H1 (cell line): ENCODE results near the gene CTSK. TPM values are rescaled to one million over a fixed set of nuclear protein-coding genes. Genes with fewer than 3 reads are reported as not detected.

Experiments
- CTCF ChIA-PET: fragments of 300-600 bp; sonication (Branson Sonifier 250); formaldehyde crosslinking; loops from one replicate; lab custom pipeline; 2021; ENCODE audit not compliant: partially characterized antibody; lab: Charles Lee
- POLR2A ChIA-PET: fragments of 300-600 bp; sonication (Branson Sonifier 250); formaldehyde crosslinking; loops from one replicate; lab custom pipeline; 2021; ENCODE audit warnings: inconsistent platforms; ENCODE audit not compliant: partially characterized antibody; lab: Charles Lee
- DNase-seq, 2 experiments: peaks; one replicate each; pipeline versions ENCODE4 v3.0.0 to v3.0.0-alpha.2; 2010 to 2022; ENCODE audit warnings: low spot score in 2 of 2, low read depth in 1 of 2, mixed read lengths in 1 of 2
- FAIRE-seq: peaks from 2 replicates; lab custom pipeline; 2011; peaks lifted over from hg19 to GRCh38; lab: Jason Lieb, UNC
- H2AFZ ChIP-seq: 2 replicates; pipeline ENCODE4 v1.8.1; 2012; ENCODE audit warnings: low read length, inconsistent platforms
- H2AK5ac ChIP-seq: 2 replicates; pipeline ENCODE4 v1.6.1; 2013; ENCODE audit warnings: low read depth, low read length
- H2BK120ac ChIP-seq: replicated peaks from 2 replicates; pipeline ENCODE3; 2013; ENCODE audit warnings: low read depth, low read length, inconsistent platforms
- H2BK12ac ChIP-seq: 2 replicates; pipeline ENCODE4 v1.6.1; 2013; ENCODE audit warnings: low read depth, low read length
- H2BK15ac ChIP-seq: 2 replicates; pipeline ENCODE4 v1.6.1; 2013; ENCODE audit warnings: low read length
- H2BK20ac ChIP-seq: 2 replicates; pipeline ENCODE4 v1.6.1; 2013; ENCODE audit warnings: low read length
- H2BK5ac ChIP-seq: 2 replicates; pipeline ENCODE4 v1.6.1; 2013; ENCODE audit warnings: low read depth, low read length
- H3K14ac ChIP-seq: 2 replicates; pipeline ENCODE4 v1.6.1; 2013; ENCODE audit warnings: inconsistent platforms; ENCODE audit not compliant: insufficient read length
- H3K18ac ChIP-seq: 2 replicates; pipeline ENCODE4 v1.6.1; 2013; ENCODE audit warnings: low read length; ENCODE audit errors: extremely low read depth
- H3K23ac ChIP-seq: 2 replicates; pipeline ENCODE4 v1.6.1; 2013; ENCODE audit warnings: inconsistent platforms; ENCODE audit not compliant: insufficient read length
- H3K23me2 ChIP-seq: 2 replicates; pipeline ENCODE4 v1.6.1; 2013; ENCODE audit warnings: low read depth, low read length
- H3K27ac ChIP-seq: 2 replicates; pipeline ENCODE4 v1.6.1; 2011; ENCODE audit warnings: low read depth, low read length, inconsistent platforms
- H3K27me3 ChIP-seq, 4 experiments: replicated peaks in 1 of 4; 1 replicate in 1 of 4; 2 replicates in 3 of 4; pipeline versions ENCODE4 v1.6.1 to v1.8.1; 2011 to 2013; ENCODE audit warnings: low read length in 3 of 4, mild to moderate bottlenecking in 3 of 4, inconsistent platforms in 2 of 4, mixed read lengths in 2 of 4, moderate library complexity in 1 of 4; ENCODE audit not compliant: control insufficient read depth in 3 of 4, insufficient read depth in 3 of 4; ENCODE audit errors: extremely low read depth in 1 of 4
- H3K36me3 ChIP-seq, 4 experiments: 2 replicates each; pipeline versions ENCODE4 v1.6.1 to v1.8.1; 2011 to 2013; ENCODE audit warnings: mild to moderate bottlenecking in 4 of 4, low read length in 3 of 4, moderate library complexity in 2 of 4, control low read depth in 1 of 4, inconsistent platforms in 1 of 4; ENCODE audit not compliant: insufficient read depth in 4 of 4, control insufficient read depth in 2 of 4
- H3K4ac ChIP-seq: replicated peaks from 2 replicates; pipeline ENCODE3; 2013; ENCODE audit warnings: low read length, low read depth, mixed read lengths, inconsistent platforms; ENCODE audit not compliant: insufficient read length
- H3K4me1 ChIP-seq, 4 experiments: replicated peaks in 1 of 4; 1 replicate in 1 of 4; 2 replicates in 3 of 4; pipeline versions ENCODE4 v1.6.1 to v1.8.1; 2011 to 2013; ENCODE audit warnings: low read length in 3 of 4, inconsistent platforms in 2 of 4, mixed read lengths in 1 of 4; ENCODE audit not compliant: insufficient read depth in 4 of 4, control insufficient read depth in 3 of 4
- H3K4me2 ChIP-seq, 2 experiments: 2 replicates each; pipeline versions ENCODE4 v1.6.1 to v1.8.1; 2011 to 2013; ENCODE audit warnings: low read depth in 2 of 2, low read length in 2 of 2, control low read depth in 1 of 2, inconsistent platforms in 1 of 2, mild to moderate bottlenecking in 1 of 2; ENCODE audit not compliant: insufficient read depth in 1 of 2
- H3K4me3 ChIP-seq, 4 experiments: fragments of 200-600, 300-600 bp in 1 of 4; sonication (generic), shearing (Covaris generic), sonication (Bioruptor Twin) in 1 of 4; 2 replicates each; pipeline versions ENCODE4 v1.5.1 to v1.8.1; 2011 to 2016; ENCODE audit warnings: low read length in 4 of 4, low read depth in 3 of 4, control low read depth in 2 of 4, inconsistent platforms in 2 of 4, mild to moderate bottlenecking in 2 of 4, mixed read lengths in 1 of 4, moderate library complexity in 1 of 4; ENCODE audit not compliant: insufficient read depth in 2 of 4; ENCODE audit errors: extremely low read depth in 1 of 4
- H3K56ac ChIP-seq: replicated peaks from 2 replicates; pipeline ENCODE3; 2013; ENCODE audit warnings: low read depth, mild to moderate bottlenecking, mixed read lengths, low read length, inconsistent platforms; ENCODE audit not compliant: insufficient read length
- H3K79me1 ChIP-seq: 2 replicates; pipeline ENCODE4 v1.6.1; 2013; ENCODE audit warnings: low read depth, low read length, control low read depth
- H3K79me2 ChIP-seq, 2 experiments: 2 replicates each; pipeline versions ENCODE4 v1.6.1 to v1.8.1; 2012 to 2013; ENCODE audit warnings: low read length in 2 of 2, mild to moderate bottlenecking in 2 of 2, inconsistent platforms in 1 of 2; ENCODE audit not compliant: insufficient read depth in 2 of 2, control insufficient read depth in 1 of 2
- H3K9ac ChIP-seq, 4 experiments: replicated peaks in 1 of 4; 1 replicate in 1 of 4; 2 replicates in 3 of 4; pipeline versions ENCODE4 v1.6.1 to v1.8.1; 2011 to 2013; ENCODE audit warnings: low read depth in 3 of 4, low read length in 3 of 4, control low read depth in 2 of 4, mild to moderate bottlenecking in 2 of 4, moderate library complexity in 2 of 4, inconsistent platforms in 1 of 4; ENCODE audit errors: extremely low read depth in 1 of 4
- H3K9me3 ChIP-seq, 2 experiments: 2 replicates each; pipeline versions ENCODE4 v1.6.1 to v1.8.1; 2012 to 2013; ENCODE audit warnings: mild to moderate bottlenecking in 2 of 2, moderate library complexity in 2 of 2, control low read depth in 1 of 2, inconsistent platforms in 1 of 2, low read depth in 1 of 2, low read length in 1 of 2, mixed read lengths in 1 of 2; ENCODE audit not compliant: insufficient read depth in 2 of 2
- H4K20me1 ChIP-seq, 2 experiments: replicated peaks in 1 of 2; 2 replicates each; pipeline versions ENCODE3 to v1.8.1; 2011 to 2013; ENCODE audit warnings: inconsistent platforms in 2 of 2, low read length in 2 of 2, mild to moderate bottlenecking in 1 of 2; ENCODE audit not compliant: insufficient read depth in 2 of 2, control insufficient read depth in 1 of 2
- H4K5ac ChIP-seq: 2 replicates; pipeline ENCODE4 v1.6.1; 2013; ENCODE audit warnings: low read length, low read depth, mixed read lengths, inconsistent platforms; ENCODE audit not compliant: insufficient read length
- H4K8ac ChIP-seq: 2 replicates; pipeline ENCODE4 v1.8.0; 2013; ENCODE audit warnings: mild to moderate bottlenecking, moderate library complexity, low read length, inconsistent platforms; ENCODE audit not compliant: insufficient read depth; ENCODE audit errors: extremely low read depth
- H4K91ac ChIP-seq: replicated peaks from 2 replicates; pipeline ENCODE3; 2013; ENCODE audit warnings: low read length, mixed read lengths, inconsistent platforms; ENCODE audit not compliant: insufficient read length
- CBX5 ChIP-seq: fragments of 300-800, 300-1000 bp; sonication (generic); IDR thresholded peaks from 2 replicates; pipeline ENCODE4 v1.7.1; 2016; ENCODE audit warnings: antibody characterized with exemption, low read length, low read depth
- CREB1 ChIP-seq: IDR thresholded peaks from 2 replicates; pipeline ENCODE4 v1.6.1; 2012; ENCODE audit warnings: inconsistent platforms
- EP300 ChIP-seq, 2 experiments: IDR thresholded peaks; 1 replicate in 1 of 2; 2 replicates in 1 of 2; pipeline ENCODE4 v1.6.1; 2011 to 2012; ENCODE audit warnings: low read depth in 2 of 2, low read length in 2 of 2, mild to moderate bottlenecking in 2 of 2, borderline replicate concordance in 1 of 2, inconsistent platforms in 1 of 2, moderate library complexity in 1 of 2
- GABPA ChIP-seq: IDR thresholded peaks from 2 replicates; pipeline ENCODE4 v1.6.1; 2011; ENCODE audit warnings: mild to moderate bottlenecking, low read length, moderate library complexity, borderline replicate concordance; ENCODE audit not compliant: insufficient read depth
- GTF2F1 ChIP-seq: IDR thresholded peaks from 2 replicates; pipeline ENCODE4 v1.6.1; 2012; ENCODE audit warnings: low read depth, low read length, improper control_type of control experiment, borderline replicate concordance
- HDAC6 ChIP-seq: IDR thresholded peaks from one replicate; pipeline ENCODE4 v1.7.1; 2012; ENCODE audit warnings: low read depth, mild to moderate bottlenecking, inconsistent platforms, low read length, moderate library complexity
- JUN ChIP-seq: IDR thresholded peaks from 2 replicates; pipeline ENCODE4 v1.6.1; 2011; ENCODE audit warnings: low read depth, mild to moderate bottlenecking, improper control_type of control experiment, low read length
- RBBP5 ChIP-seq: IDR thresholded peaks from 2 replicates; pipeline ENCODE4 v1.7.1; 2012; ENCODE audit warnings: low read depth, mild to moderate bottlenecking, inconsistent platforms, low read length, moderate library complexity, borderline replicate concordance
- RFX5 ChIP-seq: IDR thresholded peaks from 2 replicates; pipeline ENCODE4 v1.6.1; 2011; ENCODE audit warnings: low read depth, low read length, improper control_type of control experiment, borderline replicate concordance
- SIRT6 ChIP-seq: IDR thresholded peaks from one replicate; pipeline ENCODE4 v1.7.1; 2012; ENCODE audit warnings: low read length, inconsistent platforms
- SP1 ChIP-seq: IDR thresholded peaks from 2 replicates; pipeline ENCODE4 v1.6.1; 2011; ENCODE audit warnings: low read depth, low read length
- SRF ChIP-seq: IDR thresholded peaks from 2 replicates; pipeline ENCODE4 v1.6.1; 2011; ENCODE audit warnings: mild to moderate bottlenecking, low read depth, low read length, moderate library complexity
- TAF7 ChIP-seq: optimal IDR thresholded peaks from 2 replicates; pipeline ENCODE3; 2011; ENCODE audit warnings: low read depth, mild to moderate bottlenecking, inconsistent platforms, low read length, moderate library complexity, borderline replicate concordance
- TCF12 ChIP-seq: IDR thresholded peaks from 2 replicates; pipeline ENCODE4 v1.6.1; 2011; ENCODE audit warnings: low read depth, mild to moderate bottlenecking, low read length
- WGBS, 2 experiments: shearing (Covaris generic) in 1 of 2; methylation state at CpG; one replicate each; pipeline versions ENCODE4 v1.1.6 to v1.1.7; 2013 to 2015; ENCODE audit warnings: low lambda C conversion rate in 2 of 2, mixed read lengths in 2 of 2, inconsistent platforms in 1 of 2, low coverage in 1 of 2, missing lambda C conversion rate in 1 of 2; ENCODE audit not compliant: insufficient replicate concordance in 2 of 2, insufficient coverage in 1 of 2, insufficient read length in 1 of 2; ENCODE audit errors: extremely low coverage in 1 of 2, missing lambda C conversion rate in 1 of 2; 5-methylcytosine and 5-hydroxymethylcytosine counted together
- polyA plus RNA-seq, 7 experiments: library from polyadenylated mRNA; depleted of rRNA in 3 of 7; stranded (reverse) in 5 of 7; unstranded in 2 of 7; fragments of >200 nt in 5 of 7; fragments of 200-250 nt in 2 of 7; gene quantifications; 1 replicate in 5 of 7; 2 replicates in 1 of 7; 4 replicates in 1 of 7; pipeline versions ENCODE4 v1.2.1 to v1.2.3, GENCODE V29; 2011 to 2013; ENCODE audit warnings: missing spikeins in 2 of 7, mixed read lengths in 2 of 7
- total RNA-seq: library from RNA; stranded (reverse); fragmentation: NEBNext Ultra II Directional; extraction: Animal tissue kit (Norgen Biotek cat#: 25700); gene quantifications from 2 replicates; pipeline ENCODE4 v1.2.1, GENCODE V29; 2021

CTSK gene
- total and polyA plus RNA-seq, 2 of the 8 experiments (the other 6 are each of a cell fraction or from before 2014, with no cell fraction given): 2.7 to 4.2 TPM

DNA sequence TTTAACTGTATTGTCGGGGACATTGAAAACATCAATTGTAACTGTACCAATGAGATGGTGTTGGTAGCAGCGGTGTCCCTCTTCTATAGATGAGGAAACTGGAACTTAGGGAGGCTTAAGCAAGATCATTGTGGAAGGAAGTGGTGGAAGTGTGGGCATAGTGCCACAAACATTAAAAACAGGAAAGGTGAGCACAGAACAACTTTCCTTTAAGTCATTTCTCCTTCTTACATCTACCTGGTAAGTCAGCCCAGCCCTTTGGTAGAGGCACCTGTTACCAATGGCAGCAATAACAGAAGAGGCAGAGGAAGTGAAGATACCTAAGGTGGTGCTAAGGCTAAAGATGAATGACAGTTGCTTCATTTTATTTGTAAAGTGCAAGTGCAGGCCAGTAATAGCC lies 30.5 kb downstream of the CTSK start:
- FAIRE-seq: no peak
- CTCF ChIA-PET: interaction anchor here (1.7 kb wide), 1 partner anchor 32 kb away, joined by 4 read pairs; no protein-coding TSS in a partner anchor

More for the DNA sequence above, 30.5 kb downstream of the CTSK start:
- Histone ChIP-seq H2BK15ac (no peak overlapping the region), H2BK5ac (no peak overlapping the region), H3K4me3 (no peak overlapping the region), H3K9ac (no peak overlapping the region), H3K4me2 (no peak overlapping the region), H4K91ac (no peak overlapping the region), H3K18ac (no peak overlapping the region), H3K79me2 (no peaks in the 10 kb centered on the region), H3K4me1 (no peaks in the 10 kb centered on the region), H4K5ac (no peak overlapping the region), H2AFZ (no peak overlapping the region), H2AK5ac (no peak overlapping the region), H2BK12ac (no peak overlapping the region), H2BK120ac (no peak overlapping the region), H3K36me3 (no peaks in the 10 kb centered on the region), H3K56ac (no peak overlapping the region), H2BK20ac (no peak overlapping the region), H4K20me1 (no peaks in the 10 kb centered on the region), H3K27ac (no peak overlapping the region), H3K4ac (no peak overlapping the region), H3K14ac (no peak overlapping the region), H3K27me3 (no peaks in the 10 kb centered on the region), H3K23ac (no peak overlapping the region), H3K79me1 (no peaks in the 10 kb centered on the region), H4K8ac (no peak overlapping the region), H3K9me3 (peaks cover 0 to 6% of the 10 kb centered on the region in 2 experiments; a peak in 2 of 4 replicates), H3K23me2 (no peaks in the 10 kb centered on the region)
- WGBS, 2 experiments: 89% methylated on average over 2 of the region's 2 CpGs; no CpG with 5 or more reads in 1 of the 2 experiments
- POLR2A ChIA-PET: interaction anchor here (0.7 kb wide), 1 partner anchor 29 kb away, joined by 3 read pairs; no protein-coding TSS in a partner anchor
- TF ChIP-seq CBX5: no peak
- TF ChIP-seq EP300 (IDR thresholded peaks at IDR 0.05; ENCODE audit: borderline replicate concordance in 1 of 2, low read depth in 2 of 2, low read length in 2 of 2): no peak
- no peak for TF ChIP-seq SP1
- TF ChIP-seq CREB1: no peak
- TF ChIP-seq JUN: no peak
- TF ChIP-seq HDAC6: no peak
- TF ChIP-seq GABPA: no peak
- TF ChIP-seq RFX5: no peak
- TF ChIP-seq TCF12: no peak
- no peak for TF ChIP-seq GTF2F1
- no peak for TF ChIP-seq SRF
- TF ChIP-seq TAF7: no peak
- no peak for TF ChIP-seq RBBP5
- TF ChIP-seq SIRT6: no peak
- no peak for DNase-seq
